ENCODE data around the gene HAPSTR1.

DNA sequence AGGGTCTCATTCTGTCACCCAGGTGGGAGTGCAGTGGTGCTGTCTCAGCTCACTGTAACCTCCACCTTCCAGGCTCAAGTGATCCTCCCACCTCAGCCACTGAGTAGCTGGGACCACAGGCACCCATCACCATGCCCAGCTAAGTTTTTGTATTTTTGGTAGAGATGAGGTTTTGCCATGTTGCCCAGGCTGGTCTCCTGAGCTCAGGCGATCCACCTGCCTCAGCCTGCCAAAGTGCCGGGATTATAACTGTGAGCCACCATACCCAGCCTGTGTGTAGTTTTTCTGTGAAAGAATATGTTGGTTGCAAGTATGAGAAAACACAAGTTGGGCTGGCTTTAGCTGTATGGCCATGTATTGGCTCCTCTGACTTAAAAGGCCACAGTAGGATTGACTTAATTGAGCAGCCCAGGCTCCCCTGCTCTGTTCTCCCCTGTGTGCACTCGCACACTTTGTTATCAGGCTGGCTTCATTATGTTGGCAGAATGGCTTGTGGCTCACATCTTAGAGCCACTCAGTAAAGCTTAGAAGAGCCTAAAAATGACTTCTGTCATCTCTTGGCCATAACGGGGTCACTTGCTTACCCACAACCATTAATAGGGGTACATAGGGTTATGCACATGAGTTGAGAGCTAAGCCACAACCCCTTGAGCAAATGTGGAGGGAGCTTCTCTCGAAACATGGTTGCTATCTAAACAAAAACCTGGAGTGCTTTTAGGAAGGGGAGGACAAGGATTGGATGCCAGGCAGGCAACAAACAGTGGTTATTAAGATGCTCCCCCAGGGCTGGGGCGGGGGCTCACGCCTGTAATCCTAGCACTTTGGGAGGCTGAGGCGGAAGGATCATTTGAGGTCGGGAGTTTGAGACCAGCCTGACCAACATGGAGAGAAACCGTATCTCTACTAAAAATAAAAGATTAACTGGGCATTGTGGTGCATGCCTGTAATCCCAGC lies 6.1 kb downstream of the HAPSTR1 start:
- TF ChIP-seq CTCF (IDR thresholded peaks at IDR 0.05) (no peak), POLR2A (IDR thresholded peaks at IDR 0.05) (no peak)
